HG03280 (cell line): ENCODE results near the gene ACOX3.
"Not testable (repeated sequence)": the region's sequence is repeated elsewhere in the genome, so short reads cannot be mapped to it uniquely, and the experiment has no call there.

ENCODE experiments used
- ATAC-seq: cut with Tn5 transposase; IDR thresholded peaks from one replicate; pipeline ENCODE4 v1.9.1; 2021; ENCODE audit warnings: mild to moderate bottlenecking, moderate library complexity; ENCODE audit not compliant: unreplicated experiment

Gene ACOX3

DNA sequence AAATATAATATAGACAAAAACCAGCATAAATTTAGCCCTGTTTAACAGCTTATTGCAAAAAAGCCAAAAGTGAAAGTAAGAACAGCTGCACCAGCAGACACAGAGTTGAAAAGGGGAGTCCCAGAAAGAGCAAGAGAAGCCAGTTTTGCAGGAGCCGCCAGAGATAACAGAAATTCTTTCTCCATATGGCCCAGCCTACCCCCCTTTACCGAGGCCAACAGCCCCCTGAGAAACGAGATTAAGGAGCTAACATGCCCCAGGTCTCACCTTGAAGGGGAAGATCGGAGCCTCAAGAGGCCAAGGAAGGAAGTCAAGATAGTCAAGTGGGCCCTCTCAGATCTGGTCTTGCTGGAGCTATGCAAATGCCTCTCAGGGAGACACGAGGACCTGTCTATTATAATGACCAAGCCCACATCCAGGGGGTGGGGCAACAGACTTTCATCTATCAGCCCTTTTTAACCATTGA is 4.8 kb downstream of the ACOX3 start:
- peak; percentile 59 for ATAC-seq

DNA sequence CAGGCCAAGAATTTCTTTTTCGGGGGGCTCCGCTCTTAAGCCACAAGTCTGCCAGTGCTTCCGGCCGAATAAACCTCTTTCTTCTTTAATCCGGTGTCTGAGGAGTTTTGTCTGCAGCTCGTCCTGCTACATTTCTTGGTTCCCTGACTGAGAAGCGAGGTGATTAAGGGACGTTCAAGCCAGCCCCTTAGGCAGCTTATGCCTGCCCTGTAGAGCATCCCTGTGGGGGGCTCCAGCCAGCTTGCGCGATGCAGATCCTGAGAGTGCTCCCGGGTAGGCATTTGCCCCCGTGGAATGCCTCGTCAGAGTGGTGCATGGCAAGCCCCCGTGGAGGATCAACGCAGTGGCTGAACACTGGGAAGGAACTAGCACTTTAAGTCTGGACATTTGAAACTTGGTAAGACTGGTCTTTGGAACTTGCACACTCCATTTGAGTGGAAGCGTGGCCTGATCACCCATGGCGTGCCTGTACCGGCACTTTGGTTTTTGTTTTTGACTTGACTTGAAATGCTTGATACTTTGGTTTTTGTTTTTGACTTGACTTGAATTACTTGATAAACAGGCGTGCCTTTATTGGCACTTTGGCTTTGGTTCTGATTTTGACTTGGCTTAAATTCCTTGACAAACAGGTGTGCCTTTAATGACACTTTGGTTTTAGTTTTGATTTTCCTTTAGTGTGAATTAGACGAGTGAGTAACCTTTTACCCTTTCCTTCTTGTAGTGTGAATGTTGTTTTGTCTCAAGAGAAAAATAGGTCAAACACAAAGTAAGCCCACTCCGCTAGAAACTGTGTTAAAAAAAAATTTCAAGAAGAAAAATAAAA is 6.1 kb downstream of the ACOX3 start:
- ATAC-seq, result no peak

DNA sequence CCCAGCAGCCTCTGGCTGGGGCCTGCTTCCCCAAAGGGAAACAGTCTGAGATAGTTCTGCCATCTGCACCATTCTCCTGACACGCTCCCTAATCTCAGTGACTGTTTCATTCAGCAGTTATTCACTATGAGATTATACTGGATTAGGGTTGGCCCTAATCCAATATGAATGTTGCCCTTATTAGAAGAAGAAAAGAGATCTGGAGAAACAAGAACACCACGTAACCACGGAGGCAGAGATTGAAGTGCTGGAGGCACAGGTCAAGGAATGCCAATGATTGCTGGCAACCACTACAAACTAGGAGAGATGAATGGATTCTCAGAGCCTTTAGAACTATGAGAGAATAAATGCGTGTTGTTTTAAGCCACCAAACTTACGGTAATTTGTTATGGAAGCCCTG is 7.4 kb downstream of the ACOX3 start:
- no peak for ATAC-seq

DNA sequence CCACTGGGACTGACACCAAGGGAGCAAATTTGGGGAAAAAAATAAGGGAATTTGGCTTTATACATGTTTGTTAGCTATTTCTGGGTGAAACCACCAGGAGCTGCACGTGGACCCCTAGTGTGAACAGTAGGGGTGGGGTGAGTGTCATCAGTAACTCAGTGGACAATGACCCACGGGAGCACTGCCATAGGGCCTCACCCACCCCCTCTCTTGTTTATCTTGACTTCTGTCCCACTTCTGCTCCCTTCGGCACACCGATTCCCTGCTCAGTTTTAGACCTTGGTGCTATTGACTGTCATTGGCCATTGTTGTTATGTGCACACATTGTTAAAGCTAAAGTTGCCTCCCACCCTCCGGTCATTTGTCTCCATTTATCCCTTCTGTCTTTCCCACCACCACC is 9.0 kb downstream of the ACOX3 start:
- no peak for ATAC-seq

DNA sequence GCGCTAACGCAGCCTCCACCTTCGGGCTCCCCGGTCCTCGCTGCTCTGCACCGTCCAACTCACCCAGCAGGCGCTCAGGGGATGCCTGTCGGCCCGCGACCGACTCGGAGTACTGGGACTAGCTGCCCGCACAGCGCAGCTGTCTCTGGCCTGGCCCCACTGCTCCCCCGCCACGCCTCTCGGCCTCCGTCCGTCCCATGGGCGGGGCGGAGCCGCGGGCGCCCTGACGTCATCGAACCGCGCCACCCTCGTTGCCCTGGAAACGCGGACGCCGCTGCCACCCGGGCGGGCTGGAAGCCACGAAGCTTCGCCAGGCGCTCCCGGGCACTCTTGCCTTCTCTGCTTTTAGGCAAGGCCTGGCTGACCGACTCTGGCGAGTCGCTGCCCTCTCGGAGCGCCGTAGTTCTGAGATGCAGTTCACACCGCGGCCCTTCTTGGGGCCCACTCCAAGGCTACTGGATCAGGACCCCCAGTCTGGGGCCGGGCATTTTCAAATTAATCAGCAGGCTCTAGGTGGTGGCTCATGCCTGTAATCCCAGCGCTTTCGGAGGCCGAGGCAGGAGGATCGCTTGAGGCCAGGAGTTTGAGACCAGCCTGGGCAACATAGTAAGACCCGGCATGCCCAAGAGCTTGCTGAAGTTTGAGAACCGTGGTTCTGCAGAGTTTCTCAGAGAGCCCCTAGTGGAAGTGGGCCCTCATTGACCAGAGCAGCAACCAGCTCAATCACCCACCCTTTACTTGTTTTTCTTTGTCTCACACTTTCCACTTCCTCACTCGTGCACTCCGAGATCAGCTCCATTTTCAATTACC is 12.0 kb downstream of the ACOX3 start:
- ATAC-seq, result peak; percentile 95

DNA sequence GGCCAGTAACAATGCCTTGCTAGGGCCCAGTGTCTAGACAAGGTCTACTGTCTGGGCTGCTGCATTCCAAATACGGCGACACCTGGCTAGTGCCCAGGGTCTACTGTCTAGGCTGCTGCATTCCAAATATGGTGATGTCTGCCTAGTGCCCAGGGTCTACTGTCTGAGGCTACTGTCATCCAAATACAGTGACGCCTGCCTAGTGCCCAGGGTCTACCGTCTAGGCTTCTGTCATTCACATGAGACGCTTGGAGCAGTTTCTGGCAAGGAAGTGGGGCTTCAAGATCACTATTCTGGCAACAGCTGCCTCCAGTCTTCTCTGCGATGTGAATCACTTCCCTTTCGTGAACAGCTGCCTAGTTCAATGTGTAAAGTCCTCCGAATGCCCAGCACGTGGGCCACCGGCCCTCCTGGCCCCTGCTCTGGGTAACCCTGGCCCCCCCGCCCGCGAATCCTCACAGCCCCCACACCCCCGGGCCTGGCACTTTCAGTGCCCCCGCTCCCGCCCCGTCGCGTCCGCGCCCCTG is 12.7 kb downstream of the ACOX3 start:
- ATAC-seq, result peak; percentile 50

DNA sequence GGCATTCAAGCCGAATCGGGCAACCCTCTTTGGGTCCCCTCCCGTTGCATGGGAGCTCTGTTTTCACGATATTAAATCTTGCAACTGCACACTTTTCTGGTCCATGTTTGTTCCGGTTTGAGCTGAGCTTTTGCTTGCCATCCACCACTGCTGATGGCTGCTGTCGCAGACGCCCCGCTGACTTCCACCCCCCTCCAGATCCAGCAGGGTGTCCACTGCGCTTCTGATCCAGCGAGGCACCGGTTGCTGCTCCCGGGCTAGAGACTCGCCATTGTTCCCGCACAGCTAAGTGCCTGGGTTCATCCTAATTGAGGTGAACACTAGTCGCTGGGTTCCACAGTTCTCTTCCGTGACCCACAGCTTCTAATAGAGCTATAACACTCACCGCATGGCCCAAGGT is 13.3 kb downstream of the ACOX3 start:
- no peak for ATAC-seq

DNA sequence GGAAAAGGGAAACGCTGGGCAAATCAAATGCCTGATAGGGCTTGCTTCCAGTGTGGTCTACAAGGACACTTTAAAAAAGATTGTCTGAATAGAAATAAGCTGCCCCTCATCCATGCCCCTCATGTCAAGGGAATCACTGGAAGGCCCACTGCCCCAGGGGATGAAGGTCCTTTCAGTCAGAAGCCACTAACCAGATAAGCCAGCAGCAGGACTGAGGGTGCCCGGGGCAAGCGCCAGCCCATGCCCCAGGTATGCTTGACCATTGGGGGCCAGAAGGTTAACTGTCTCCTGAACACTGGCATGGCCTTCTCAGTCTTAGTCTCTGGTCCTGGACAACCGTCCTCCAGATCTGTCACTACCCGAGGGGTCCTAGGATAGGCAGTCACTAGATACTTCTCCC is 17.7 kb downstream of the ACOX3 start:
- no peak for ATAC-seq

DNA sequence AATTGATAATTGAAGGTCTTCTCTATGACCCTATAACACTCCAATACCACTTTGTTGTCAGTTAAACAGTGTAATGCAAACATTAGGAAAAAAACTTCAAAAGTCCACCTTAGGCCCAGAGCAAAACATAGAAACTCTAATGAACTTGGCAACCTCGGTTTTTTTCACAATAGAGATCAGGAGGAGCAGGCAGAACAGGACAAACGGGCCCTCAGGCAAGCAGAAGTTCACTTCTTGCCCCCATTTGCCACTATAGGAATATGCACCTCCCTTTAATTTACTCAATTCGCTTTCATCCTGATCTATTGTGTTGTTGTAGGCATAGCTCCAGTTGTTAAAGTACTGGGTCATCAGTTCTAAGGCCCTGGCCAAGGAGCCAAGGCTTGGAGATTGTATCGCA is 18.2 kb downstream of the ACOX3 start:
- ATAC-seq, result no peak

DNA sequence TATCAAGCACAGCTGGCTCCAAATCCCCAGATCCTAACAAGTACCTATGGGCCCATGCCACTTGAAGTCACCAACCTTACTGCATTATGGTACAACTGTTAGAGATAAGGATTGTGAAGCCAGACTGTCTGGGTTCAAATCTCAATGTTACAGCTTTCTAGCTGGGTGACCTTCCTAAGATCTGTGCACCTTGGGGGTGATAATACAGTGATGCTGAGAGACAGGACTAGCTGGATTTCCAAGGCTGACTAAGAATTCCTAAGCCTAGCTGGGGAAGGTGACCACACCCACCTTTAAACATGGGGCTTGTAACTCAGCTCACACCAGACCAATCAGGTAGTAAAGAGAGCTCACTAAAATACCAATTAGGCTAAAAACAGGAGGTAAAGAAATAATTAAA is 20.4 kb downstream of the ACOX3 start:
- ATAC-seq, result not testable (repeated sequence)

DNA sequence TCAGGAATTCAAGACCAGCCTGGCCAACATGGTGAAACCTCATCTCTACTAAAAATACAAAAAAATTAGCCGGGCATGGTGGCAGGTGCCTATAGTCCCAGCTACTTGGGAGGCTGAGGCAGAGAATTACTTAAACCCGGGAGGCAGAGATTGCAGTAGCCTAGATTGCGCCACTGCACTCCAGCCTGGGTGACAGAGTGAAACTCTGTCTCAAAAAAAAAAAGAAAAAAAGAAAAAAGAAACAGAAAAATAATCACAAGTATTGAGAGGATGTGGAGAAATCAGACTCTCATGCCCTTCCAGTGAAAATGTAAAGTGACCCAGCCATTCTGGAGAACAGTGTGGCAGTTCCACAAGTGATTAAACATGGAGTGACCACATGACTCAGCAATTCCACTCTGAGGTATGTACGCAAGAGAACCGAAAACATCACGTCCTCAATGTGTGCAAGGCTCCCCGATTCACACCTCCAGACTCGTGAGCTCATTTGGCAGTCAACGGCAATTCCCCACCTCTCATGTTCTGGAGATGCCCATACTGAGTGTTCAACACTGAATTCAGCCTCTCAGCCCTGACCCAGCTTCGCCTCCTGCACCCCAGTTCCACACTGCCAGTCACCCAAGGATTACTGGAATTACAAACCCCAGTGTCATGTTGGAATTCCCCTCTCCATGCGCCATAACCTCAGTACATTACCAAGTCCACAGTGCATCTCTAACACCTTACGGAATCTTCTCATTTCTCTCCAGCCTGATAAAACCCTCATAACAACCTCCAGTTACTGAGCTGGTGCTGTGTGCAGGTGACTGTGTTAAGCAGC is 21.1 kb downstream of the ACOX3 start:
- ATAC-seq, result no peak

DNA sequence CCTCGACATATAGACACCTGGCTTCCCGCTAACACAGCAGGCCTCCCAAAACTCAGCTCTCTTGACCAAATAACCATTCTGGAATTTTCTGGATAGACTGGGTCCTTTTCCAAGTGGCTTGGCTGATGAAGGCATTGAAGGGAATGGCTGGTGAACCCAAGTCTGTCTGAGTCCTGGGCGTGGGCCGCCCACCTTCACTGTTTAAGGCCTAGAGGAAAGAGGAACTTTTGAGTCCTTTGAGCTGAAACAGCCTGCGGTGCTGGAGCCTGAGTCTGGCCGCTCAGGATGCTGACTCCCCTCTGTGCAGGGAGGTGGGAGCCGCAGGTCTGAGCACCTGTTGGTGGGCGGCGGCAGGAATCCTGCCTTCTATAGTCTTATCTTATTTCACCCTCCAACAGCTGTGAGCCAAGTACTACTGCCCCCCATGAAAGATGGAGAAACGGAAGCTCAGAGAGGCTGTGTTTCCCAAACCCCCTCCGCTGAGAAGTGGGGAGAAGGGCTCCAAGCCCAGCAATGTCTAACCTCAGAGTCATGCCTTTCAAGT is 23.4 kb downstream of the ACOX3 start:
- no peak for ATAC-seq

DNA sequence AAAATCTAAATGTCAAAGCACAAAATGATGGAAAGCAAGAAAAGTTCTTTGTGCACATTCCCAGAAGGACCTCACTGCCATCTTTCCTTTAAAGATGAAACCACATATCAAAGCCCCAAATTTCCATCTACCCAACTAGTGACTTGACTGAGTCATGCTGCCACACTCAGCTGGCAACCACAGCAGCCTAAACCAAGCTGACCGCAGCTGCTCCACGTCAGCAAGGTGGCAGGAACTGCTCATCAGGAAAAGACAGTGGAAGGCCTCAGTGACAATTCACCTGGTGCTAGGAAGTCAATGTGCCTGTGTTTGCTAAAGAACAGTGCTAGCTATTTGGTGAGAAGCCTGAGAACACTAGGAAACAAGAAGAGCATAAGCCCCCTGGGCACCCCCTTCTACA is 26.1 kb downstream of the ACOX3 start:
- no peak for ATAC-seq

DNA sequence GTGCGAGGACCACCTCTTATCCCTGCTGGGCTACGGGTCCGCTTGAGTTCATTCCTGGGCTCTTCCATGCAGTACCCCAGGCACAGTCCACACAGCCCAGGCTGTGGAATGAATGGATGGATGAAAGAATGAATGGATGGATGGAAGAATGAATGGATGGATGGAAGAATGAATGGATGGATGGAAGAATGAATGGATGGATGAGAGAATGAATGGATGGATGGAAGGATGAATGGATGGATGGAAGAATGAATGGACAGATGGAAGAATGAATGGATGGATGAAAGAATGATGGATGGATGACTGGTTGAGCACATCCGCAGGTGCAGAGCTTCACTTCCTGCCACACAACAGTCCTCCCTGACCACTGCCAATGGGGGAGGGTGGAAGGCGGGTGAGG is 28.2 kb downstream of the ACOX3 start:
- ATAC-seq, result no peak

DNA sequence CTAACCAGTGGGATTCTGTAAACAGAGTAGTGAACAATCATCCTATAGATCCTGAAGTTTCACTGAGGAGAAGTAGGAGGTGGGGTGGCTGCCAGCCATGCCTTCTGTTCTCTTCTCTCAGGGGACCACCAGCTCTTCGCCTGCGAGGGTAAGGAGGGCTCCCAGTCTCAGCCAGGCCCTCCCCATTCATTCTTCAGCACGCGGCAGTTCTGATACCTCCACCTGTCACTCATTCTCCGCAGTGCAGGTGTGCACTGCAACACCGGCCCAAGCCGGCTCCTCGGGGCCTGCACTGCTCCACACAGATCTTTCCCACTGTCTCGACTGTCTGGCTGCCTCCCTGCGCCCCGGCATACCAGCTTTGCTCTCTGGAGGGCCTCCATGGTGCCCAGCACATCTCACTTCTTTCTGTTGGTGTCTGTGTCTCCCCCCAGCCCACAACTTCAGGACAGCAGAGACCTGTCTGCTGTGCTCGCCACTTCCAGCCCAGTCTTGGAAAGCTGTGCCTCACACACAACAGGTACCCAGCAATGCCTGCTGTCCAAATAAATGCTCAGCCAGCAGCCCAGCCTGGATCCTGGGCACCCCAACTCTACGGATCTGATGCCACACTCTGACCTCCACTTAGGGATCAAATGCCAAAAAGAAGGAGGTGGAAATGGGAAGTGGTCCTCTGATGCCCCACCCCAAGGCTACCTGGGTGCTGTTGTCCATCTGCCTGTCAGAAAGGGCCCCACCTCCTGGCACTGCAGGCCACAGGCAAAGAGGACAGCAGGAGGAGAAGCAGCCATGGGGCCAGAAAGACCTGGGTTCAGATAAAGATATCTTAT is 29.0 kb downstream of the ACOX3 start:
- no peak for ATAC-seq

DNA sequence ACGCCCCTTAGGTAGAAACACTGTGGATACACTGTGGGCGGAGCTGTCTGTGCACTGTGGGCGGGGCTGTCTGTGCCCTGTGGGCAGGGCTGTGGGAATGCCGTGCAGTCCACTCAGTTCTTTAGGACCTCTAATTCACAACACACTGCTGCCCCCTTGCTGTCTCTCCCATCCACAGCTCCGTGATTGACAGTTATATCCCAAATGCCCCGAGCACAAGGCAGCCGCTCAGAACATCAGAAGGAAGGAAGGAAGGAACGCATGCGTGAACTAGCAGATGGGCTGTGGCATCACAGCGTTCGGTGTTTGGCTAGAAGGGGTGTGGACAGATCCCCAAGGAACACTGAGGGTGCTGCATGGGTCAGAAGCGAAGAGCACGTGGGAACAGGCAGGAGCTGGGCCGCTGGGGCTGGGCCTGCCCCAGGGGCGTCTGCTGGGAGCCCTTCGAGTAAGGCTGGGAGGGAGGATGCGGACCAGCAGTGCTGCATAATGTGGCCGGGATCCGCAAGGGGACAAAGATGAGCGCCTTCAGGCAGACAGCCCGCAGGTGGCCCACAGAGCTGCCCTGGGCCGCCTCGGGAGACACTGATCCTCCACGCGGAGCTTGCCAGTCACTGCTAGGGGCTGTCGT is 29.8 kb downstream of the ACOX3 start:
- no peak for ATAC-seq

DNA sequence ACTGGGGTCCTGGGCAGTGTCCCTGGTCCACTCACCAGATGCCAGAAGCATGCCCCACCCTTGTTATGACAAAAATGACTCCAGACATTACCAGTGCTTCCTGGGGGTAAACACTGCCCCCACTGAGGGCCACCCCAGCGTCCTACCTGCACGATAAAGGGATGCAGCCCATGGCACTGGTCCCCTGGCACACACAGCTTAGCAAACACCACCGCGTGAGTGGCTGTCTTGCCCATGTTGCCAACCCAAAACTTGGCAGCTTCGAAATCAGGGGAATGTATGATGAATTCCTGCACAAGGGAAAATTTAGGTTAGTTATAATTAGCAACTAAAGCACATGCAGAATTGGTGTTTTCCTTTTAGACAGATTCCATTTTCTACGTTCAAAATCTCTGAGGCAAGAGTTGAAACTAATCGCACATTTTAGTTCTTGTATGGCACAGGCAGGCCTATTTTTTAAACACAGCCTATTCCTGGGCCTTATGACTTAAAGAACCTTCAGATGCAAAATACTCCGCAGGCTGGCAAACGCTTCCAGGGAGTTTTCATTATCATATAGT is 30.4 kb downstream of the ACOX3 start:
- ATAC-seq, result no peak

DNA sequence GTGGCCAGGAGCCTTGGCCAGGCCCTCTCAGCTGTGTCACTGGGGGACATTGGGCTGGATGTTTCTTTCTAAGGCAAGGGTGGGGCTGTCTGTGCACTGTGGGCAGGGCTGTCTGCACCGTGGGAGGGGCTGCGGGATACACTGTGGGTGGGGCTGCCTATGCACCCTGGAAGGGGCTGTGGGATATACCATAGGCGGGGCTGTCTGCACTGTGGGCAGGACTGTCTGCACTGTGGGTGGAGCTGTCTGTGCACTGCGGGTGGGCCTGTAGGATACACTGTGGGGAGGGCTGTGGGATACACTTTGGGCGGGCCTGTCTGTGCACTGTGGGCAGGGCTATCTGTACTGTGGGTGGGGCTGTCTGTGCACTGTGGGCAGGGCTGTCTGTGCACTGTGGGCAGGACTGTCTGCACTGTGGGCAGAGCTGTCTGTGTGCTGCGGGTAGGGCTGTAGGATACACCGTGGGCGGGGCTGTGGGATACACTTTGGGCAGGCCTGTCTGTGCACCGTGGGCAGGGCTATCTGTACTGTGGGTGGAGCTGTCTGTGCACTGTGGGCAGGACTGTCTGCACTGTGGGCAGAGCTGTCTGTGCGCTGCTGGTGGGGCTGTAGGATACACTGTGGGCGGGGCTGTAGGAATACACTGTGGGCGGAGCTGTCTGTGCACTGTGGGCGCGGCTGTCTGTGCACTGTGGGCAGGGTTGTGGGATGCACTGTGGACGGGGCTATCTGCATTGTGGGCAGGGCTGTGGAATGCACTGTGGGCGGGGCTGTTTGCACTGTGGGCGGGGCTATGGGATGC is 31.1 kb downstream of the ACOX3 start:
- ATAC-seq, result no peak
